ENCODE measurements around the gene CDKN2AIP. TPM values are rescaled to one million over a fixed set of nuclear protein-coding genes. Genes with fewer than 3 reads are reported as not detected.

CDKN2AIP gene
- total and polyA plus RNA-seq, 4 donors = 7.2 to 15.1 (median 11.0) TPM

DNA sequence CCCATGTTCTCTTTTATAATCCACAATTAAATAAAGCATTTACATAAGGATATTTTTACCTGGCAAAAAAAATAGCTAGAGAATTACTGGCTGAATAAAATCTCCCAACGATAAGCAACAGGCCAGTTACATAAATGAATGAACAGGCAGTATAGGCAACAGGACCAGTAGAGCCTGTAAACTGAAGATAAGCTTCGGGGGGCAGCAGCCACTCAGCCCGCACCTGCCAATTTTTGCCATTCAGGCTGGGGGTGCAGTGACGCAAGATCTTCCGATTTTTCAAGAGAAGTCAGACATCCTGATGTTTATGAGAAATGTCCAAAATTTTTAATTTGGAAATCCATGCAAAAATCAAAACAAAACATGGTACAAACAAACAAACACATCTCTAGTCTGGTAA, 49.0 kb upstream of the CDKN2AIP start:
- Histone ChIP-seq H3K27ac (ENCODE audit: low read depth in 1 of 2, low read length in 2 of 2) (no peak overlapping the region), H3K27me3 (ENCODE audit: control insufficient read depth in 4 of 4, insufficient read depth in 4 of 4, low read length in 3 of 4) (no peaks in the 10 kb centered on the region), H3K9ac (ENCODE audit: low read depth in 1 of 2, low read length in 2 of 2) (no peak overlapping the region), H3K4me3 (ENCODE audit: low read depth in 1 of 3, low read length in 3 of 3) (no peak overlapping the region), H3K36me3 (ENCODE audit: control insufficient read depth in 4 of 4, insufficient read depth in 3 of 4, low read depth in 1 of 4, low read length in 3 of 4) (no peaks in the 10 kb centered on the region), H3K9me3 (ENCODE audit: control insufficient read depth in 4 of 4, low read length in 3 of 4) (peaks cover 0 to 2% (median 0%) of the 10 kb centered on the region in 4 donors), H3K4me1 (ENCODE audit: control insufficient read depth in 4 of 4, insufficient read depth in 4 of 4, low read length in 3 of 4) (peaks cover 0 to 4% (median 3%) of the 10 kb centered on the region in 4 donors)
- DNase-seq (ENCODE audit: low spot score) = no peak
- TF ChIP-seq, protein P1, sequence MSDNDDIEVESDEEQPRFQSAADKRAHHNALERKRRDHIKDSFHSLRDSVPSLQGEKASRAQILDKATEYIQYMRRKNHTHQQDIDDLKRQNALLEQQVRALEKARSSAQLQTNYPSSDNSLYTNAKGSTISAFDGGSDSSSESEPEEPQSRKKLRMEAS (IDR thresholded peaks at IDR 0.05) = no peak
- TF ChIP-seq HNF4A (conservative IDR thresholded peaks at IDR 0.05) (no peak), NR2F2 (IDR thresholded peaks at IDR 0.05) (no peak), EGR1 (IDR thresholded peaks at IDR 0.05; ENCODE audit: low read depth in 2 of 2) (no peak), ATF3 (IDR thresholded peaks at IDR 0.05) (no peak), JUND (IDR thresholded peaks at IDR 0.05) (no peak), GABPA (IDR thresholded peaks at IDR 0.05 in 1 of 2, conservative IDR thresholded peaks at IDR 0.05 in 1 of 2) (no peak), RAD21 (IDR thresholded peaks at IDR 0.05) (no peak), FOXA2 (IDR thresholded peaks at IDR 0.05) (no peak), ZBTB33 (IDR thresholded peaks at IDR 0.05) (no peak), YY1 (IDR thresholded peaks at IDR 0.05) (no peak), SP1 (IDR thresholded peaks at IDR 0.05) (no peak), FOXA1 (IDR thresholded peaks at IDR 0.05) (no peak), REST (IDR thresholded peaks at IDR 0.05) (no peak), TAF1 (conservative IDR thresholded peaks at IDR 0.05) (no peak), HNF4G (IDR thresholded peaks at IDR 0.05) (no peak)
- TF ChIP-seq, protein P2, sequence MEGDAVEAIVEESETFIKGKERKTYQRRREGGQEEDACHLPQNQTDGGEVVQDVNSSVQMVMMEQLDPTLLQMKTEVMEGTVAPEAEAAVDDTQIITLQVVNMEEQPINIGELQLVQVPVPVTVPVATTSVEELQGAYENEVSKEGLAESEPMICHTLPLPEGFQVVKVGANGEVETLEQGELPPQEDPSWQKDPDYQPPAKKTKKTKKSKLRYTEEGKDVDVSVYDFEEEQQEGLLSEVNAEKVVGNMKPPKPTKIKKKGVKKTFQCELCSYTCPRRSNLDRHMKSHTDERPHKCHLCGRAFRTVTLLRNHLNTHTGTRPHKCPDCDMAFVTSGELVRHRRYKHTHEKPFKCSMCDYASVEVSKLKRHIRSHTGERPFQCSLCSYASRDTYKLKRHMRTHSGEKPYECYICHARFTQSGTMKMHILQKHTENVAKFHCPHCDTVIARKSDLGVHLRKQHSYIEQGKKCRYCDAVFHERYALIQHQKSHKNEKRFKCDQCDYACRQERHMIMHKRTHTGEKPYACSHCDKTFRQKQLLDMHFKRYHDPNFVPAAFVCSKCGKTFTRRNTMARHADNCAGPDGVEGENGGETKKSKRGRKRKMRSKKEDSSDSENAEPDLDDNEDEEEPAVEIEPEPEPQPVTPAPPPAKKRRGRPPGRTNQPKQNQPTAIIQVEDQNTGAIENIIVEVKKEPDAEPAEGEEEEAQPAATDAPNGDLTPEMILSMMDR (IDR thresholded peaks at IDR 0.05; ENCODE audit: low read depth, low read length, missing input control) = no peak
- 78% methylated on average over 5 of the region's 5 CpGs for WGBS

DNA sequence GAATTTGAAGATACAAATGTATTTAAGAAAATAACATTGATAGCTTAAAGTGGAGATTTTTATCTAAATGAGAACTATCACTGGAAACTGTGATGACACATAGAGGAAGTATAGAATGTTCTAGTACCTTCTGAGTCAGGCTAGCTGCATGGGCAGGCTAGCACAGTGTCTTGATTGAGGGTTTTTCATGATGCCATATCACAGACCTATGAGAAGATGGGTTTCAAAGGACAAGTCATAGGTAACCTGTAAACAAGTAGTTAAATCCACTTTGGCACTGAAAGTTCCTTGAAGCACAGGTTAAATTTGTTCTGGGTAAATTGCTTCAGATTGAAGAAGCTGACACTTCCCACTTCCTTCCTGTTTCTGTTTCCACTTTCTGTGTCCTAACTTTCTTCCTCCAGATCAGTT, 48.2 kb upstream of the CDKN2AIP start:
- no peak overlapping the region for H3K27ac ChIP-seq (ENCODE audit: low read depth in 1 of 2, low read length in 2 of 2)
- H3K9me3 ChIP-seq (ENCODE audit: control insufficient read depth in 4 of 4, low read length in 3 of 4) = peaks cover 0 to 2% (median 0%) of the 10 kb centered on the region in 4 donors
- peaks cover 0 to 4% (median 3%) of the 10 kb centered on the region in 4 donors for H3K4me1 ChIP-seq (ENCODE audit: control insufficient read depth in 4 of 4, insufficient read depth in 4 of 4, low read length in 3 of 4)
- H3K4me3 ChIP-seq (ENCODE audit: low read depth in 1 of 3, low read length in 3 of 3) = no peak overlapping the region
- no peaks in the 10 kb centered on the region for H3K36me3 ChIP-seq (ENCODE audit: control insufficient read depth in 4 of 4, insufficient read depth in 3 of 4, low read depth in 1 of 4, low read length in 3 of 4)
- DNase-seq (ENCODE audit: low spot score) = no peak
- no peak overlapping the region for H3K9ac ChIP-seq (ENCODE audit: low read depth in 1 of 2, low read length in 2 of 2)
- H3K27me3 ChIP-seq (ENCODE audit: control insufficient read depth in 4 of 4, insufficient read depth in 4 of 4, low read length in 3 of 4) = no peaks in the 10 kb centered on the region
- TF ChIP-seq TAF1 (conservative IDR thresholded peaks at IDR 0.05) (no peak), HNF4A (conservative IDR thresholded peaks at IDR 0.05) (no peak), FOXA1 (IDR thresholded peaks at IDR 0.05) (no peak), ZBTB33 (IDR thresholded peaks at IDR 0.05) (no peak), RXRA (IDR thresholded peaks at IDR 0.05) (no peak), ATF3 (IDR thresholded peaks at IDR 0.05) (no peak), SP1 (IDR thresholded peaks at IDR 0.05) (no peak), RAD21 (IDR thresholded peaks at IDR 0.05) (no peak), JUND (IDR thresholded peaks at IDR 0.05) (no peak), FOXA2 (IDR thresholded peaks at IDR 0.05) (no peak), NR2F2 (IDR thresholded peaks at IDR 0.05) (no peak)
- TF ChIP-seq, protein P1 (IDR thresholded peaks at IDR 0.05) = no peak
- TF ChIP-seq, protein P2 (IDR thresholded peaks at IDR 0.05; ENCODE audit: low read depth, low read length, missing input control) = no peak
